PC-3 (cell line): ENCODE results near the gene ESCO1. TPM values are rescaled to one million over a fixed set of nuclear protein-coding genes. Genes with fewer than 3 reads are reported as not detected.

ENCODE experiments used
- ATAC-seq: fragments of 200-7000 bp; cut with Tn5 transposase; 2 replicates; pipeline ENCODE4 v1.9.1; 2020; ENCODE audit warnings: mild to moderate bottlenecking, moderate library complexity
- BruUV-seq: library from RNA; stranded (reverse); fragments of 400-500 nt; replicated peaks from 2 replicates; lab custom pipeline; 2021; lab: Mats Ljungman, UMichigan
- CTCF ChIA-PET: fragments of 300-600 bp; sonication (Branson Sonifier 250); formaldehyde crosslinking; loops from one replicate; lab custom pipeline; 2022; ENCODE audit warnings: antibody characterized with exemption; lab: Charles Lee
- POLR2A ChIA-PET: fragments of 300-600 bp; sonication (Branson Sonifier 250); formaldehyde crosslinking; loops from one replicate; lab custom pipeline; 2022; ENCODE audit warnings: antibody characterized with exemption; ENCODE audit not compliant: unreplicated experiment; lab: Charles Lee
- DNase-seq: peaks from one replicate; pipeline ENCODE4 v3.0.0-alpha.2; 2015
- H2AFZ ChIP-seq: fragments of 300-600 bp; sonication (generic); 2 replicates; pipeline ENCODE4 v1.6.0; 2016; ENCODE audit warnings: antibody characterized with exemption, low read length
- H3F3A ChIP-seq: fragments of 300-600 bp; sonication (generic); one replicate; pipeline ENCODE4 v1.6.0; 2017; ENCODE audit warnings: antibody characterized with exemption, low read length, control low read depth, mild to moderate bottlenecking; ENCODE audit not compliant: unreplicated experiment
- H3K27ac ChIP-seq: fragments of 300-600 bp; sonication (generic); 2 replicates; pipeline ENCODE4 v1.5.1; 2016; ENCODE audit warnings: mild to moderate bottlenecking, low read length
- H3K27me3 ChIP-seq: fragments of 300-600 bp; sonication (generic); 2 replicates; pipeline ENCODE4 v1.6.1; 2016; ENCODE audit warnings: low read length, mixed read lengths
- H3K36me3 ChIP-seq: fragments of 300-600 bp; sonication (generic); 2 replicates; pipeline ENCODE4 v1.6.1; 2016; ENCODE audit warnings: low read depth, mixed run types, low read length, mixed read lengths
- H3K4me1 ChIP-seq: fragments of 300-600 bp; sonication (generic); 2 replicates; pipeline ENCODE4 v1.5.1; 2016; ENCODE audit warnings: low read length; ENCODE audit not compliant: insufficient read depth
- H3K4me2 ChIP-seq: fragments of 300-600 bp; sonication (generic); 2 replicates; pipeline ENCODE4 v1.6.0; 2016; ENCODE audit warnings: low read length
- H3K4me3 ChIP-seq: fragments of 300-600 bp; sonication (generic); 2 replicates; pipeline ENCODE4 v1.5.1; 2016; ENCODE audit warnings: mild to moderate bottlenecking, low read length, mixed read lengths
- H3K79me2 ChIP-seq: fragments of 300-600 bp; sonication (generic); 2 replicates; pipeline ENCODE4 v1.6.1; 2017; ENCODE audit warnings: low read length, mixed read lengths
- H3K9ac ChIP-seq: fragments of 300-600 bp; sonication (generic); 2 replicates; pipeline ENCODE4 v1.6.0; 2016; ENCODE audit warnings: mild to moderate bottlenecking, low read length
- H3K9me2 ChIP-seq: fragments of 300-600 bp; sonication (generic); replicated peaks from 2 replicates; pipeline ENCODE4 v1.6.1; 2016; ENCODE audit warnings: mixed run types, low read length, mixed read lengths
- H3K9me3 ChIP-seq: fragments of 300-600 bp; sonication (generic); 2 replicates; pipeline ENCODE4 v1.6.1; 2016; ENCODE audit warnings: low read length, mixed read lengths
- H4K20me1 ChIP-seq: fragments of 300-600 bp; sonication (generic); 2 replicates; pipeline ENCODE4 v1.6.1; 2016; ENCODE audit warnings: low read length, mixed read lengths
- CTCF ChIP-seq: fragments of 300-600 bp; sonication (generic); conservative IDR thresholded peaks from 2 replicates; pipeline ENCODE4 v1.5.1; 2017; ENCODE audit warnings: antibody characterized with exemption, low read depth, mild to moderate bottlenecking, low read length
- EZH2 ChIP-seq: fragments of 300-600 bp; sonication (generic); IDR thresholded peaks from one replicate; pipeline ENCODE4 v1.6.1; 2017; ENCODE audit warnings: antibody characterized with exemption, mild to moderate bottlenecking, low read length; ENCODE audit not compliant: unreplicated experiment
- EZH2phosphoT487 ChIP-seq: fragments of 300-600 bp; sonication (generic); IDR thresholded peaks from 2 replicates; pipeline ENCODE4 v1.6.1; 2018; ENCODE audit warnings: mild to moderate bottlenecking, antibody characterized with exemption, low read length, borderline replicate concordance
- intact Hi-C: fragments of 100-400 bp; cut with micrococcal nuclease; formaldehyde crosslinking; loops from 2 replicates; pipeline ENCODE4 v1.9.0; 2023
- total RNA-seq: library from RNA; depleted of rRNA; stranded (reverse); fragments of >200 nt; gene quantifications from 2 replicates; pipeline ENCODE4 v1.2.3, GENCODE V29; 2014

The ESCO1 gene
- total RNA-seq, 1 experiment from 2014 or later, result 17.0 TPM

GRCh38 chr18:21604671-21605070 is 4.2 kb upstream of the ESCO1 start:
- H3K4me2 ChIP-seq, result no peak overlapping the region
- H3K9ac ChIP-seq, result no peak overlapping the region
- no TSS peak for BruUV-seq
- no peak overlapping the region for H3K4me3 ChIP-seq
- no peak for TF ChIP-seq CTCF
- no peak for TF ChIP-seq EZH2
- TF ChIP-seq EZH2phosphoT487, result no peak
- no peak overlapping the region for H2AFZ ChIP-seq
- peaks cover 5% of the 10 kb centered on the region for H3K79me2 ChIP-seq
- ChIA-PET POLR2A (interaction anchor here (0.5 kb wide), 1 partner anchor 65 kb away, joined by 3 read pairs; no protein-coding TSS in a partner anchor), CTCF (interaction anchor here (0.6 to 0.7 kb wide), 2 partner anchors 136 to 229 kb away, joined by 3 to 4 read pairs; partner anchors contain the start of gene MIB1)
- no peak for ATAC-seq
- H3K4me1 ChIP-seq, result no peaks in the 10 kb centered on the region
- no peaks in the 10 kb centered on the region for H3K9me2 ChIP-seq
- H3F3A ChIP-seq, result no peaks in the 10 kb centered on the region
- no peaks in the 10 kb centered on the region for H4K20me1 ChIP-seq
- no peaks in the 10 kb centered on the region for H3K9me3 ChIP-seq
- no peak for DNase-seq
- H3K36me3 ChIP-seq, result no peaks in the 10 kb centered on the region
- no peaks in the 10 kb centered on the region for H3K27me3 ChIP-seq
- no peak overlapping the region for H3K27ac ChIP-seq
- intact Hi-C loops, result no loop called here

- ChIA-PET CTCF (no interaction called here), POLR2A (no interaction called here)
- Histone ChIP-seq H3K4me1 (peaks cover 14% of the 10 kb centered on the region), H3K9me2 (no peaks in the 10 kb centered on the region), H3F3A (no peaks in the 10 kb centered on the region), H3K27ac (no peak overlapping the region), H3K4me3 (no peak overlapping the region), H3K9me3 (no peaks in the 10 kb centered on the region), H3K79me2 (peaks cover 30% of the 10 kb centered on the region), H3K36me3 (no peaks in the 10 kb centered on the region), H3K27me3 (no peaks in the 10 kb centered on the region), H4K20me1 (no peaks in the 10 kb centered on the region; the same call in 1 of the 2 replicates), H3K4me2 (no peak overlapping the region), H3K9ac (no peak overlapping the region), H2AFZ (no peak overlapping the region)
- no TSS peak for BruUV-seq
- DNase-seq, result no peak
- intact Hi-C loops, result no loop called here
- no peak for TF ChIP-seq CTCF
- TF ChIP-seq EZH2, result no peak
- TF ChIP-seq EZH2phosphoT487, result no peak
- no peak for ATAC-seq
Observed at GRCh38 chr18:21602299-21602587, 1.7 kb upstream of the ESCO1 start.
